ENCODE data around the gene GGACT. TPM values are rescaled to one million over a fixed set of nuclear protein-coding genes. Genes with fewer than 3 reads are reported as not detected.
A peak's percentile ranks its signal among the peaks of the same experiment; 100 is the strongest.

The GGACT gene
- total RNA-seq (10 to 100 TPM in 6 of 9 donors, 1 to 10 TPM in 3; 5.4 to 16.0 (median 12.9) TPM), polyA plus RNA-seq (1 to 10 TPM; 1.8 to 8.5 (median 2.1) TPM)
- long read RNA-seq, donor 1, partial matches to known transcripts: 0 of 8 reads
- long read RNA-seq, donor 1, other reads (novel, unspliced or antisense): 5 of 8 reads
- long read RNA-seq, donor 2, partial matches to known transcripts: 0 of 4 reads
- long read RNA-seq, donor 2, other reads (novel, unspliced or antisense): 0 of 4 reads
- long read RNA-seq, donor 3, partial matches to known transcripts: 0 of 8 reads
- long read RNA-seq, donor 3, other reads (novel, unspliced or antisense): 6 of 8 reads
- long read RNA-seq, donor 4, partial matches to known transcripts: 1 of 8 reads
- long read RNA-seq, donor 4, other reads (novel, unspliced or antisense): 7 of 8 reads
- long read RNA-seq, donor 5, transcript GGACT-205 (3 exons, 393 nt): major isoform, 8 of 29 reads
- long read RNA-seq, donor 5, partial matches to known transcripts: 0 of 29 reads
- long read RNA-seq, donor 5, other reads (novel, unspliced or antisense): 21 of 29 reads
- long read RNA-seq, donor 6, partial matches to known transcripts: 0 of 1 reads
- long read RNA-seq, donor 6, other reads (novel, unspliced or antisense): 1 of 1 reads
- long read RNA-seq, donor 7, partial matches to known transcripts: 0 of 7 reads
- long read RNA-seq, donor 7, other reads (novel, unspliced or antisense): 5 of 7 reads
- long read RNA-seq, donor 8, transcript GGACT-205 (3 exons, 393 nt): major isoform, 6 of 6 reads
- long read RNA-seq, donor 8, partial matches to known transcripts: 0 of 6 reads
- long read RNA-seq, donor 8, other reads (novel, unspliced or antisense): 0 of 6 reads
- long read RNA-seq, donor 9, partial matches to known transcripts: 0 of 2 reads
- long read RNA-seq, donor 9, other reads (novel, unspliced or antisense): 0 of 2 reads
- long read RNA-seq, donor 10: 0 reads

DNA sequence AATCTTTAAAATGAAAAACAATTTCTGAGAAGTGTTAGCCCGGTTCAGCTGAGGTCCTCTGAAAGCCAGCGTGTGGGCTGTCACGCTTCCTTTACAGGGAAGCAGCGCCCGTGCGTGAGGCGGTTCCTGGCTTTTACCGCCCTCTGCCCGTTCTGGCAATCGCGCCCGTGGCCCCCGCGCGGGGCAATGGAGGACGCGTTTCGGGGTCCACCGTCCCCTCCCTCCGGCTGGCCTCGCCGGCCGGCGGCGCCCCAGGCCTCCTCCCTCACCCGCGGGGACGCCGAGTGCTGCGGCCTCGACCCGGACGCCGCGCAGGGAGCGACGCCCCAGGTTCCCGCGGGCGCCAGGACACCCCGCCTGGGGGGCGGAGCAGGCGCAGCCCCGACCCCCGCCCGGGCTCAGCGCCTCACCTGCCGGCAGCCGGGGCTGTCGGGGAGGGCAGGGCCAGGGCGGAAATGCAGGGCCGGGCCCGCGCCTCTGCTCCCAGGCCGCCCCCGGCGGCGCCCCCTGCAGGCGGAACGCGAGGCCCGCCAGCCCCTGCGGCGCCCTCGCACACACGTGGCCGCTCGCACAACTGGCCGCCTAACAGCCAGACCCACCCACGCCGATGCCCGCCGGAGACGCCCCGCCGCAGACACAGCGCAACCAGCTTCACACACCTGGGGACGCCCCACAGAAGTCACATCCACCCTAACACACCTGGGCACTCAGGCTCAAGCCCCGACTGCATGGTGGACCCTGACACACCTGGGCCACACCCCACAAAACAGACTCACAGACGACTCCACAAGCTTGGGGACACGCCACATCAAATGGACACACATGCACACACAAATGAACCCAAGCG lies at the start of gene GGACT:
TSS of gene GGACT (minus strand) at position 459 of the 847 bp plus-strand sequence. CDS start 56,198 bp downstream, outside the sequence.
- peak in 1 of 2 donors; percentile 29 for TF ChIP-seq POLR2A (IDR thresholded peaks at IDR 0.05)
- TF ChIP-seq, protein P1, sequence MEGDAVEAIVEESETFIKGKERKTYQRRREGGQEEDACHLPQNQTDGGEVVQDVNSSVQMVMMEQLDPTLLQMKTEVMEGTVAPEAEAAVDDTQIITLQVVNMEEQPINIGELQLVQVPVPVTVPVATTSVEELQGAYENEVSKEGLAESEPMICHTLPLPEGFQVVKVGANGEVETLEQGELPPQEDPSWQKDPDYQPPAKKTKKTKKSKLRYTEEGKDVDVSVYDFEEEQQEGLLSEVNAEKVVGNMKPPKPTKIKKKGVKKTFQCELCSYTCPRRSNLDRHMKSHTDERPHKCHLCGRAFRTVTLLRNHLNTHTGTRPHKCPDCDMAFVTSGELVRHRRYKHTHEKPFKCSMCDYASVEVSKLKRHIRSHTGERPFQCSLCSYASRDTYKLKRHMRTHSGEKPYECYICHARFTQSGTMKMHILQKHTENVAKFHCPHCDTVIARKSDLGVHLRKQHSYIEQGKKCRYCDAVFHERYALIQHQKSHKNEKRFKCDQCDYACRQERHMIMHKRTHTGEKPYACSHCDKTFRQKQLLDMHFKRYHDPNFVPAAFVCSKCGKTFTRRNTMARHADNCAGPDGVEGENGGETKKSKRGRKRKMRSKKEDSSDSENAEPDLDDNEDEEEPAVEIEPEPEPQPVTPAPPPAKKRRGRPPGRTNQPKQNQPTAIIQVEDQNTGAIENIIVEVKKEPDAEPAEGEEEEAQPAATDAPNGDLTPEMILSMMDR (IDR thresholded peaks at IDR 0.05): peak in 5 of 6 experiments; percentile 23 to 81 (median 75)
- WGBS, 4 donors: 8 to 25% (median 9%) methylated on average over 14 to 82 of the region's 82 CpGs
- intact Hi-C loops (cut with DNase I): no loop called here
- no peaks in the 10 kb centered on the region for H3K36me3 ChIP-seq (replicated peaks in 1 of 2)
- H3K9me3 ChIP-seq (replicated peaks in 1 of 3): no peaks in the 10 kb centered on the region
- peaks cover 0 to 9% of the 10 kb centered on the region in 2 donors for H3K4me1 ChIP-seq (replicated peaks in 1 of 2)
- no peaks in the 10 kb centered on the region for H3K27me3 ChIP-seq
- peak within 1 kb of the TSS in 3 of 4 donors; percentile 56 to 82 (median 74) for H3K4me3 ChIP-seq
- peak within 1 kb of the TSS in 4 of 5 donors; percentile 23 to 85 (median 71) for H3K27ac ChIP-seq
- peak; percentile 56 to 79 (median 70) for DNase-seq

DNA sequence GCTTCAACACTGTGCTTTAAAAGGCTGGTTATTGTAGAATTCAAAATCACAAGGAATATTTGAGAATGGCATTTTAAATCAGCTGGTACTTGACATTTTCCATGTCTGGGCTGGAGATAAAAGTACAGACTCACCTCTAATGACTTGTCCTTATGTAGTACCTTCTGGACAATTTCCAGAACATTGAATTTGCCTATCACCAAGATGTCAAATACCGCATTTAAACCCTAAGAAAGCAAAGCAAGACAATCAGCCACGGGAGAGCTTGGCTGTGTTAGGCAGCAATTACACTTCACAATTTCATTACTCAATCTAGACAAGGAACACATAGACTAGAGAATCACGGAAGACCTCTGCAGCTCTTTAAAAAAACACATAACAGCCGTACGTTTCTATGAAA lies 49.2 kb upstream of the GGACT start:
- Histone ChIP-seq H3K27ac (no peak overlapping the region), H3K36me3 (replicated peaks in 1 of 2) (peaks cover 0 to 20% of the 10 kb centered on the region in 2 donors), H3K4me3 (no peak overlapping the region), H3K9me3 (replicated peaks in 1 of 3) (no peaks in the 10 kb centered on the region), H3K4me1 (replicated peaks in 1 of 2) (no peaks in the 10 kb centered on the region), H3K27me3 (no peaks in the 10 kb centered on the region)
- TF ChIP-seq, protein P1 (IDR thresholded peaks at IDR 0.05): no peak
- no peak for TF ChIP-seq POLR2A (IDR thresholded peaks at IDR 0.05)
- DNase-seq: no peak
- 79 to 89% (median 86%) methylated on average over 5 of the region's 5 CpGs for WGBS, 4 donors
- intact Hi-C loops (cut with DNase I): no loop called here

DNA sequence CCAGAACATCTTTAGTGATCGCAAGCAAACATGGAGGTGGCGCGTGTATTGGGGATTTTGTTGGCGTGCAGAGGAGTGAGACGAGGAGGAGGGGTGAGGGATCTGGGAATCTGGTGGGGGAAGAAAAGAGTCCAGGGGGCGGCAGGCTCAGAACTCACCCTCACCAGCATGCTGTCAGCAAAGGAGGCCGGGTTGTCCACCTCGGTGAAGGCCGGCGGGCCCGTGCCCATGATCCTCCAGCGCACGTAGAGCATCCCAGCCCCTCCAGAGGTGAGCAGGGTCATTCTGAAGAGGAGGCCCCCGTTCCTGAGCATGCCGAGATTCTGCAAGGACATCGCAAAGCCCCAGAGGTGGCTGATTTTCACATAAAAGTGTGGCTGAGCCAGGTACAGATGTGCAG lies 48.8 kb upstream of the GGACT start:
- H3K9me3 ChIP-seq (replicated peaks in 1 of 3): no peaks in the 10 kb centered on the region
- H3K36me3 ChIP-seq (replicated peaks in 1 of 2): peaks cover 0 to 20% of the 10 kb centered on the region in 2 donors
- no peak overlapping the region for H3K27ac ChIP-seq
- TF ChIP-seq POLR2A (IDR thresholded peaks at IDR 0.05): no peak
- TF ChIP-seq, protein P1 (IDR thresholded peaks at IDR 0.05): no peak
- no peaks in the 10 kb centered on the region for H3K4me1 ChIP-seq (replicated peaks in 1 of 2)
- H3K4me3 ChIP-seq: no peak overlapping the region
- DNase-seq: no peak
- intact Hi-C loops (cut with DNase I): no loop called here
- no peaks in the 10 kb centered on the region for H3K27me3 ChIP-seq
- 87 to 96% (median 92%) methylated on average over 16 of the region's 16 CpGs for WGBS, 4 donors

Measured in adrenal gland (tissue), 19 donors.